ENCODE data around the gene OIP5.
A peak's percentile ranks its signal among the peaks of the same experiment; 100 is the strongest.
"Not testable (repeated sequence)": the region's sequence is repeated elsewhere in the genome, so short reads cannot be mapped to it uniquely, and the experiment has no call there.

Gene OIP5

DNA sequence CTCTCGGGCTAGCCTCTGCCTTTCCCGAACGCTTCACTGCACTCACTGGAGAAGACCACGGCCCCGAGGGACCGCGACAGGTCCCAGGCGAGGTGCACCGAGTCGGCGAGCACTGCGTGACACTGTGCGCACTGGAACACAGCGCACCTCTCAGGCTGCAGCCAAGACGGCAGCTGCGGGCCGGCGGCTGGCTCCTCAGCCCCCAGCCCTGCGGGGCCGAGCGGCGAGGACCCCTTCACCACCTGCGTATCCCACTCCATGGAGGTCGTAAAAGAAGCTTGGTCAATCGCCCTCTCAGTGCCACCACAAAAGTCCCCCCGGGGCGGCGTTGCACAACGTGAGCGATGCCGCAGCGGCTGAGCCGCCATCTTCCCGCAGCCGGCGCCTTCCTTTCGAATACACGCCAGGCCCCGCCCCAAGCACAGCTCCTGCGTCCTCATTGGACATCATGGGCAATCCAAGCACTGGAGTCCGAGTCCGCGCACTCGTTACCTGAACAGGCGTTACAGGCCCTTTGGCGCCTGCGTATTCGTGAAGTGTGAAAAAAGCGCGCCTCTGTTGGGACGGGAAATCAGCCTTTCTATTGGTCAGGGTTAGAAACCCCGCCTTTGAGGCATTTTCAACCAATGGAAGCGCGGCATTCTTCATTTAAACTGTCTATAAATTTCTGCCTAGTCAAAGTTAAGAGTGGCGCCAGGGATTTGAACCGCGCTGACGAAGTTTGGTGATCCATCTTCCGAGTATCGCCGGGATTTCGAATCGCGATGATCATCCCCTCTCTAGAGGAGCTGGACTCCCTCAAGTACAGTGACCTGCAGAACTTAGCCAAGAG is at the start of gene OIP5, which contains the start of gene NUSAP1:
OIP5 (minus strand) TSS at position 398 of the 832 bp plus-strand sequence; CDS start at position 368, 30 bp downstream.
NUSAP1 (plus strand) TSS at position 688 of the 832 bp plus-strand sequence; CDS start at position 765, 77 bp downstream.
- peak within 1 kb of the TSS; percentile 95 for H3K4me3 ChIP-seq (ENCODE audit: low read depth, low read length)
- DNase-seq (ENCODE audit: low read depth): peak; percentile 98

GRCh38 chr15:41377978-41378377 is 45.6 kb upstream of the OIP5 start:
- no peak for DNase-seq (ENCODE audit: low read depth)
- no peak overlapping the region for H3K4me3 ChIP-seq (ENCODE audit: low read depth, low read length)

DNA sequence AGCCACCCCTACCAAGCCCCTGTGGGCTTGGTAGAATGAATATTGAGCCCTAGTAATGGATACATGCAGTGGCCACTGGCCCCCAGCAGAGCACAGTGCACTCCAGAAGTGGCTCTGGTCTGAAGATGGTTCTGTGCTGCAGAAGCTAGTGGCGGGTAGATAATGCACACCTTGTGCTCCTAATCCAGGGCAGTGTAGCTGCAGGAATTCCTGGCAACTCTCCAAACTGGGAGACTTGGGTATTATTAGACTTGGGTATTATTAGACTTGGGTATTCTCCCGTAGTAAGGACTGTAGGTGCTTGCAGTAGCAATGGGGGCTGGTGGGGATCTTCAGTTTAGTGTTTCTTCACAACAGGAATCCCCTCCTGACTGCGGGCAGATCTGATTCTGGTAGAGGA is 35.0 kb upstream of the OIP5 start:
- no peak overlapping the region for H3K4me3 ChIP-seq (ENCODE audit: low read depth, low read length)
- DNase-seq (ENCODE audit: low read depth): no peak

- H3K4me3 ChIP-seq (ENCODE audit: low read depth, low read length): no peak overlapping the region
- no peak for DNase-seq (ENCODE audit: low read depth)
Measured at GRCh38 chr15:41354371-41354770, 22.0 kb upstream of the OIP5 start.

- DNase-seq (ENCODE audit: low read depth): no peak
- H3K4me3 ChIP-seq (ENCODE audit: low read depth, low read length): no peak overlapping the region
Measured at GRCh38 chr15:41350057-41350717, 17.8 kb upstream of the OIP5 start.

DNA sequence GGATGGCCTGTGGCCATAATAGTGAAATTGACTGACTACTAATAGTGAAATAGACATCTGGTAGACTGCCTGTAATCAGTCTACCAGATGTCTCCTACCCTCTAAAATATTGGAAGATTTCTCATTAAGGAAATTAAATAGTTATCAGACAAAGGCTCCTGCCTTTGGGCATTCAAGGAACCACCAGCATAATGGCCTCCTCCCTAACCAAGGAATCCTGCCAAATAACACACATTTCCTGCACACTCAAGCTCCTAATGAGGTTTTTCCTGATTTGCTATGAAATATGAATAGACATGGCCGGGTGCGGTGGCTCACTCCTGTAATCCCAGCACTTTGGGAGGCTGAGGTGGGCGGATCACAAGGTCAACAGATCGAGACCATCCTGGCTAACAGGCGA is 14.8 kb upstream of the OIP5 start:
- no peak for DNase-seq (ENCODE audit: low read depth)
- H3K4me3 ChIP-seq (ENCODE audit: low read depth, low read length): no peak overlapping the region

- no peak overlapping the region for H3K4me3 ChIP-seq (ENCODE audit: low read depth, low read length)
Measured at GRCh38 chr15:41341519-41341918, 9.1 kb upstream of the OIP5 start.

GRCh38 chr15:41340189-41340695 is 7.9 kb upstream of the OIP5 start:
- no peak for DNase-seq (ENCODE audit: low read depth)
- H3K4me3 ChIP-seq (ENCODE audit: low read depth, low read length): no peak overlapping the region

More at GRCh38 chr15:41341519-41341918, 9.1 kb upstream of the OIP5 start:
- DNase-seq (ENCODE audit: low read depth): no peak

DNA sequence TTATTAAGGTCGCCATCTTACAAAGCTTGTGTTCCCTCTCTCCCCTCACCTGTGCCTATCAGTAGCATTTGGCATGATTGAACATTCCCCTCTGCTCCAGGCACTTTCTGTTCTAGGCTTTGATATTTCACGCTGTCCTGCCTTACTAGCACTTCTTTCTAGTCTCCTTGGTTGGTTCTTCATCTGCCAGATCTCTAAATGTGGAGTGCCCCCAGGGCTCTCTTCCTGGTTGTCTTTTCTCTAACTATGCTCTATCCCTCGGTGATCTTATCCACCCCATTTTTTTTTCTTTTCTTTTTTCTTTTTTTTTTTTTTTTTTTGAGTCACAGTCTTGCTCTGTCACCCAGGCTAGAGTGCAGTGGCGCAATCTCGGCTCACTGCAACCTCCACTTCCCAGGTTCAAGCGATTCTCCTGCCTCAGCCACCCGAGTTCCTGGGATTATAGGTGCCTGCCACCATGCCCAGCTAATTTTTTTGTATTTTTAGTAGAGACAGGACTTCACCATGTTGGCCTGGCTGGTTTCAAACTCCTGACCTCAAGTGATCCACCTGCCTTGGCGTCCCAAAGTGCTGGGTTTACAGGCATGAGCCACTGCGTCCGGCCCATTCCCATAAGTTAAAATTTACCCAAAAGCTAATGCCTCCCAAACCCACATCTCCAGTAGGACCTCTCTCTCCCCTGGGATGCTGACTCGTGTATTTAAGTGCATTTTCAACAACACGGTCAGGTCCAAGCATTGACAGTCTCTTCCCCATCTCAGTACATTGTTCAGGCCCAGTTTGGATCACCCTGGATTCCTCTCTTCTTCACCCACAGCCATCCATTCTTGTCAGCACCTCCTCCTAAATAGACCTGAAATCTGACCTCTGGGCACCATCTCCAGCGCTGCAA is 5.5 kb upstream of the OIP5 start:
- H3K4me3 ChIP-seq (ENCODE audit: low read depth, low read length): no peak overlapping the region
- DNase-seq (ENCODE audit: low read depth): no peak

DNA sequence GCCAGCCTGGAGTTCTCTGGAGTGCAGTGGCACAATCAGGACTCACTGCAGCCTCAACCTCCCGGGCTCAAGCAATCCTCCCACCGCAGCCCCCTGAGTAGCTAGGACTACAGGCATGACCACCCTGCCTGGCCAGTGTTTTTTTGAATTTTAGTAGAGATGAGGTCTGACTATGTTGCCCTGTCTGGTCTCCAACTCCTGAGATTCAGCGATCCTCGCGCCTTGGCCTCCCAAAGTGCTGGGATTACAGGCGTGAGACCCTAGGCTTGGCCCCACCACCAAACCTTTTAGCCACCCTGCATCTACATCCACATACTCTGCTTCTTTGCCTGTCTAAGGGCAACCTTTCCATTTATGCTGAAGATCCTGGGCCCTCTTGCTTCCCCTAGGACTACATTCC is 4.7 kb upstream of the OIP5 start:
- no peak for DNase-seq (ENCODE audit: low read depth)
- no peak overlapping the region for H3K4me3 ChIP-seq (ENCODE audit: low read depth, low read length)

GRCh38 chr15:41336549-41336948 is 4.2 kb upstream of the OIP5 start:
- no peak for DNase-seq (ENCODE audit: low read depth)
- no peak overlapping the region for H3K4me3 ChIP-seq (ENCODE audit: low read depth, low read length)

DNA sequence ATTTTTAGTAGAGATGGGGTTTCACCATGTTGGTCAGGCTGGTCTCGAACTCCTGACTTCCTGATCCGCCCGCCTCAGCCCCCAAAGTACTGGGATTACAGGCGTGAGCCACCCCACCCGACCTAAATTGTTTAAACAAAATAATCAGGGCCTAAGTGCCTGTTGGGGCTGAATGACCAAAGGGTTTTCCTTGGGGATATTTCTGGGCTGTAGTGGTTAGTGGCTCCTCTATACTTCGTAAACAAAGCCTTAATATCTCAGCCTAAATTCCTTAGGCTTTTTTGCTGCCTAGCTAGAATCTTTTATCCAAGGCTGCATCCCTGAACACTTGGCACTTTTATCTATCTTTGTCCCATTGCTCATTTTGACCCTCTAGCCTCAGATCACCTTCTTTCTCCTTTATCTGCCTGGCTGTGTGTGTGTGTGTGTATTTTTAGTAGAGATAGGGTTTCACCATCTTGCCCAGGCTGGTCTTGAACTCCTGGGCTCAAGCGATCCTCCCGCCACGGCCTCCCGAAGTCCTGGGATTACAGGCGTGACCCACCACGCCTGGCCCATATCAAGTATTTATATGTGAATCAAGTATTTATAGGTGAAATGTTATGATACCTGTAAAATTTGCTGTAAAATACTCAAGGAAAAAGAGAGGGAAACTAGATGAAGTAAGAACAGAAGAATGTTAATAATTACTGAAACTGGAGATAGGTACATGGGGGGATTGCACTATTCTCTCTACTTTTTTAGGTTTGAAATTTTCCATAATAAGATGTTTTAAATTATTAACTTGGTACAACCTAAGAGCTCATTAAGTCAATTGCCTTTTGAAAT is 2.1 kb upstream of the OIP5 start:
- no peak overlapping the region for H3K4me3 ChIP-seq (ENCODE audit: low read depth, low read length)

DNA sequence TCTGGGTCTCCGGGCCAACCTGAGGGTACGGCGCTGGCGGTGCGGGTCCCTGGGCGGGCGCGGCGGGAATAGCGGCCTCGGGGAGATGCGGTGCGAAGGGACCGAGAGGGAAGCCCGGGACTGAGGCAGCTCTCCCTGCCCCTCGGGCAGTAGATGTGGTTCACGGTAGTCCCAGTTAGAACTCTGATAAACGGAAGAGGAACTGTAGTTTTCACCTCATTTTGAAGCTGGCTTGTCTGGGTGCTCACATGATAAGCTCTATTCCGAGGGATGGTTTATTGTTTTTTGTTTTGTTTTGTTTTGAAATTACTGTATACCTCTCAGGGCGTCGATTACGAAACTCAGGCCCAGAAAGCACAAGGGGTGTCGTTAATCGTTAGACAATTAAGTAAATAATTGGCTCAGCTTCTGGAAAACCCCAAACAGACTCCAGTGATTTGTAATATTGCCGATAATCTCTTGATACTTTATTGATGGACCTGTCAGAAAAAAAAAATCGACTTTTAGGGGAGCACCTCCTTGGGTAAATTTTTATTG is 703 bp upstream of the OIP5 start:
- no peak for DNase-seq (ENCODE audit: low read depth)
- peak overlapping the region; percentile 95 for H3K4me3 ChIP-seq (ENCODE audit: low read depth, low read length)

More for the DNA sequence above, 2.1 kb upstream of the OIP5 start:
- DNase-seq (ENCODE audit: low read depth): no peak

DNA sequence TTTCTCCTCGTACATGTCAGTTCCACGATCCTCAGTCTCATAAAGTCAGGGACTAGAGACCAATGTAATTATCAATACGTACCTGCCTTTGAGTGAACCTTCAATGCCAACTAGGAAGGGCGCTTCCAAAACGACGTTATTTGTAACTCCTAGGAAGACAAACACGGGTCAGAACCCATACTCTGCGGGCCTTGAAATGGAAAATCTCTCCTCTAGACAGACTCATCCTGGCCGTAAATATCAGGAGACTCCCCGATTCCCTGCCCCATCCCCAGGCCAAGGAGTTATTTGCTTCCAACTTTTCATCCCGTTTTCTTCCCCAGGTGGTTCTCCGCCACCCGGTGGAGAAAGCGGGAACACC is 578 bp downstream of the OIP5 start:
- peak overlapping the region; percentile 95 for H3K4me3 ChIP-seq (ENCODE audit: low read depth, low read length)
- no peak for DNase-seq (ENCODE audit: low read depth)

GRCh38 chr15:41331281-41331680 is 1.1 kb downstream of the OIP5 start:
- DNase-seq (ENCODE audit: low read depth): no peak
- H3K4me3 ChIP-seq (ENCODE audit: low read depth, low read length): peak overlapping the region; percentile 95

GRCh38 chr15:41323611-41324010 is 8.8 kb downstream of the OIP5 start:
- no peak overlapping the region for H3K4me3 ChIP-seq (ENCODE audit: low read depth, low read length)
- DNase-seq (ENCODE audit: low read depth): no peak

GRCh38 chr15:41320805-41321330 is 11.5 kb downstream of the OIP5 start:
- H3K4me3 ChIP-seq (ENCODE audit: low read depth, low read length); DNase-seq (ENCODE audit: low read depth): not testable (repeated sequence)

- no peak for DNase-seq (ENCODE audit: low read depth)
- H3K4me3 ChIP-seq (ENCODE audit: low read depth, low read length): no peak overlapping the region
Measured at GRCh38 chr15:41309226-41309905, 23.0 kb downstream of the OIP5 start.

Measured in skeletal muscle cell (primary cell).